NCI-H446 (cell line): ENCODE data around the gene OBP2B.

ENCODE experiments used
- DNase-seq, 2 experiments: peaks; one replicate each; lab custom pipeline; 2025; lab: John Stamatoyannopoulos, UW

The OBP2B gene

DNA sequence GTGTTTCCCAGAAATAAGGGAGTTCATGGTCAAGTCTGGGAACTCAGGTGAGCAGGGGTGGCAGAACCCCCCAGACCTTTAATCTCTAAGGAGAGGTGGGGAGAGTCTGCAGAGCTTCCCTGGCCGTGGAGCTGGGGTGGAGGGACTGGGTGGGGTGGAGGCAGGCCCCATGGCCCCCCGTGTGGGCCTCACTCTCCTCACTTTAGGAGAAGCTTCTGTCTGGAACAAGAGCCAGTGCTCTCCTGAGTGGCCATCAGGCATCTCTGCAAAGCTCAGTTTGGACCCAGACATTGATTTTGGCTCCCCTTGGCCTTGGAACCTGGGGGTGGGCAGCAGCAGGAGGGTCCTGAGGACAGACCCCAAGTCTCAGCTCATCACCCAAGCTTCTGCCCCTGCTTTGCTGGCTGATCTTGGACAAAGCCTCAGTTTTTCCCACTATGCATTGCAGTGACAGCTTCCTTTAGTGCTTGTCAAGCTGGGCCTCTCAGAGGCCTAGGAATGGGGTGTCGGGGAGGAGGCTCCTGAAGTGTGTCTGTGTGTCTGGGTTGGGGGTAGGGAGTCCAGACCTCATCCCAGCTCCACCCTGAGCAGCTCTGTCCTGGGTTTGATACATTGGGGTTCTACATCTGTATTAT is 41.8 kb downstream of the OBP2B start:
- DNase-seq: no peak

GRCh38 chr9:133166392-133166791 is 42.7 kb downstream of the OBP2B start:
- no peak for DNase-seq

DNA sequence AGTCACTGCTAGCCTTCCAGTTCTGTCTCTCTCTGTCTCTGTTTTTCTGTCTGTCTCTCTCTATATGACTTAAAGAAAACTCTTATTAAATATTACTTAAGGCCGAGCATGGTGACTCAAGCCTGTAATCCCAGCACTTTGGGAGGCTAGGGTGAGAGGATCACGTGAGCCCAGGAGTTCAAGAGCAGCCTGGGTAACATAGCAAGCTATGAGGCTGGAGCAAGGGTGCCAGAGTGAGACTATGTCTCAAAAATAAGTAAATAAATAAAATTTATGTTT is 43.7 kb downstream of the OBP2B start:
- no peak for DNase-seq

DNA sequence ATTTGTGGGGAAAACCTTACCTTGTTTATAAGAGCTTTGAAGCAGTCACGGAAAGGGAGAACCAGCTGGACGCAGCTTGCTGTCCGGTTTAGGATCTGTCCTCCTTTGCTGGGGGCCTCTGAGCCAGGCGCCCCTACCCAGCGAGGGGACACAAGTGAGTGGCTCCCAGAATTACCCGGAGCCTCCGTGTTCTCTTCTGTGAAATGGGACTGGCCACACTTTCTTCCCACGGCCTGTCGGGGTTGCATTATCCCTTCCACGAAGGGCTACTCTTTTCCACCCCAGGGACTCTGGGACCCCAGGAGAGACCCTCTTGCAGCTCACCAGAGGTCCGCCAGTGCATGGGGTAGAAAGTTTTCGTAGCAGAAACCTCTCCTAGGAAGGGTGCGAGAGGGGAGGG is 44.9 kb downstream of the OBP2B start:
- DNase-seq: no peak

DNA sequence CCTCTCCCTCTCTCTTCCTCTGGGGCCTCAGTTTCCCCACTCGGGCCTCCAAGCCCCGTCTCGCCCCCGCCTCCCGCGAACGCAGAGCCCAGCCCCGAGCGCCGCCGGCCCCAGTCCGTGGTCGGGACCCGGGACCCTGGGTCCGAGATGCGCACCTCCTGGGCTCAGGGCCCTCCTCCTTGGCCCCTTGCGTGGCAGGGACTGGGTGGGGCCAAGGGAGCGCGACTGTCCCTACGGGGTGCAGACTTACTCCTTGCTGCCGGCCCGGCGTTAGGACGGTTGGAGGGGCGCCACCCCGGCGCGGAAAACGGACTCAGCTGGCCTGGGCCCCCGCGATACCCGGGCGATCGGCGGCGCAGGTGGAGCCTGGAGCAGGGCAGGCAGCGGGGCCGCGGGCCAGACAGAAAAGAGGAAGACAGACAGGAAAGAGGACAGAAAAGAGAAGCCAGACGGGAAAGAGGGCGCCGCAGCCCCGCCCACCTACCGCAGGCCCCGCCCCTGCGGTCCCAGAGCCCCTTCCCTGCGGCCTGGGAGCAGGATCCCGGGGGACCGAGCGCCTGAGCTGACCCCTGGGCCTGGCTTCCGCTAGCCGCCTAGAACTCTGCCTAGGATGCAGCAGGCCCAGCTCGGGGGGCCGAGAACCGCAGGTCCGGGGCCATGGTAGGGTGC is 45.4 kb downstream of the OBP2B start, which contains the start of gene GBGT1:
TSS of gene GBGT1 (minus strand) at position 411 of the 669 bp plus-strand sequence. CDS start 1,502 bp downstream, outside the sequence.
- DNase-seq: no peak

DNA sequence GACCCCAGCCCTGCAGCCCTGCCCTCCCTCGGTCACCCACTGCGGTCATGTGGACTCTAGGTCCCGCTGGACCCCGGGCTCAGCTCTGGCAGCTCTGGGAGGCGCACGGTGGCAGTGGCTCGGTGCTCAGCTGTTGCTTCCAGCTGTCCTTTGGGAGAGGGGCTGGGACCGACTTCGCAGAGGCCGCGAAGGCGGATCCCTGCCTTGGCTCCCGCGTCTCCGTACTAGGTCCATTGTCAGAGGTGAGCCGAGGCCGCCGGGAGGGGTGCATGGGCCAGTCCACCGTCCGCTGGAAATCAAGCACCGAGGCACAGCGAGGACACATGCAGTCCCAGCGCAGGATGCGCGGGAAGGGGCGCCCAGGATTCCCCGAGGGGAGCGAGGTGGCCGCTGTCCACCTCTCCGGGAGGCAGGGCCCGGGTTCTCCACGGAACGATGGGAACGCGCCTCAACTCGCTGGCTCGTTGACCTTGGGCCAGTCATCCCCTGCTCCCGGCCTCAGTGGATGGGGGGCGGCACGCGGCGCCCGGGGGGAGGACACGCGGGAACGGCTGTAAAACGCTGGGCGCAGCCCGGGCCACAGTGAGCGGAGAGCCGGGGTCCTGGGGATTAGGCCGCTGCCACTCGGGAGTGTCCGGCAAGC is 46.1 kb downstream of the OBP2B start:
- no peak for DNase-seq

GRCh38 chr9:133161547-133161950 is 47.5 kb downstream of the OBP2B start:
- DNase-seq: no peak

- DNase-seq: peak in 1 of 2 experiments; percentile 11
Observed at GRCh38 chr9:133160742-133161546, 48.1 kb downstream of the OBP2B start.

- no peak for DNase-seq
Observed at GRCh38 chr9:133158695-133159094, 50.4 kb downstream of the OBP2B start.
